Calu3 (cell line): ENCODE measurements around the gene AK5. TPM values are rescaled to one million over a fixed set of nuclear protein-coding genes. Genes with fewer than 3 reads are reported as not detected.
A peak's percentile ranks its signal among the peaks of the same experiment; 100 is the strongest.

Experiments
- BruUV-seq: library from RNA; stranded (reverse); fragments of 400-500 nt; replicated peaks from 2 replicates; lab custom pipeline; 2021; lab: Mats Ljungman, UMichigan
- CTCF ChIA-PET: fragments of 300-600 bp; sonication (Branson Sonifier 250); formaldehyde crosslinking; loops from one replicate; lab custom pipeline; 2022; ENCODE audit warnings: antibody characterized with exemption; lab: Charles Lee
- DNase-seq: peaks from one replicate; pipeline ENCODE4 v3.0.0; 2022
- H3K27ac Mint-ChIP-seq: one replicate; pipeline ENCODE4 v1.8.0; 2022; ENCODE audit warnings: mixed read lengths; ENCODE audit not compliant: unreplicated experiment
- H3K27me3 Mint-ChIP-seq: one replicate; pipeline ENCODE4 v1.8.0; 2022; ENCODE audit warnings: mixed read lengths; ENCODE audit not compliant: unreplicated experiment
- H3K36me3 Mint-ChIP-seq: one replicate; pipeline ENCODE4 v1.8.0; 2022; ENCODE audit warnings: mild to moderate bottlenecking, moderate library complexity, mixed read lengths; ENCODE audit not compliant: insufficient read depth, unreplicated experiment
- H3K4me1 Mint-ChIP-seq: one replicate; pipeline ENCODE4 v1.8.0; 2022; ENCODE audit warnings: mild to moderate bottlenecking, low read depth, mixed read lengths; ENCODE audit not compliant: unreplicated experiment
- H3K4me3 Mint-ChIP-seq: one replicate; pipeline ENCODE4 v1.8.0; 2022; ENCODE audit warnings: mild to moderate bottlenecking, low read depth, moderate library complexity, mixed read lengths; ENCODE audit not compliant: unreplicated experiment
- H3K9me3 Mint-ChIP-seq: one replicate; pipeline ENCODE4 v1.8.0; 2022; ENCODE audit warnings: low read depth, mixed read lengths; ENCODE audit not compliant: unreplicated experiment
- intact Hi-C: fragments of 100-400 bp; cut with micrococcal nuclease; formaldehyde crosslinking; loops from one replicate; pipeline ENCODE4 v1.10.0; 2022; ENCODE audit not compliant: unreplicated experiment
- total RNA-seq: library from RNA; stranded (reverse); gene quantifications from 2 replicates; pipeline ENCODE4 v1.2.3, GENCODE V29; 2022
- TF ChIP-seq, protein P1 (sequence below): fragments of 200-600 bp; IDR thresholded peaks from one replicate; pipeline ENCODE4 v1.8.0; 2022; ENCODE audit warnings: antibody characterized with exemption; ENCODE audit not compliant: unreplicated experiment

AK5 gene
- total RNA-seq, 1 experiment from 2014 or later, result not detected

DNA sequence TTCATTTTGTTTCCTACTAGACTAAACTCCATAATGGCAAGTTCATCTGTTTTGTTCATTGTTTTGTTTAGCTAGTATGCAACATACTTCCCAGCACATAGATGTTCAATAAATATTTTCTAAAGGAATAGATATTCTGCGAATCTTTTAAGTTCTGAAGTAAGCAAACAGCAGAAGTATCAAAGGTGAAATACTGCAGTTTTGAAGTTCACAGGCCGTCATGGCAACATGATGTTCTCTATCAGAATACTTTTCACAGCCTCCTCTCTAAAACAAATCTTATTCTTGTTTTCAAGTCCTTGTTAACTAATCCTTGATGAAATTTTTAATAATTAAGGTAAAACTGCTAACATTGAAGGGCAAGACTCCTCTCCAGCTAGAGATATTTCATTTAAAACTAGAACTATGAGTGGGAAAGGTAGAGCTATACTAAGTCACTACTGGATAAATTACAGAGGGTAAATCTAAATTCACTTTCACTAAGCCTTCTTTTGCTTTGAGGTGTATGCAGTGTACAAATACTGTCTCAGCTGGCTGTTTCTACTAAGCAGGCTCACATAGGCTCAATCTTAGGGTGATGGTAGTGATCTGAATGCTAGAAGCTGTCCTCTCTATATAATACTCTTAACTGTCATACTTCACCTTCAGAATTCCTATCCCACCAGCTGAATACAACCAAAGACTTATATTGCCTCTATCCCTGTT lies 303.9 kb downstream of the AK5 start:
- Mint-ChIP-seq H3K4me1 (no peaks in the 10 kb centered on the region), H3K4me3 (no peak overlapping the region), H3K27ac (no peak overlapping the region), H3K9me3 (no peaks in the 10 kb centered on the region), H3K27me3 (no peaks in the 10 kb centered on the region), H3K36me3 (peaks cover 17% of the 10 kb centered on the region)
- no peak for DNase-seq
- TF ChIP-seq, protein P1, sequence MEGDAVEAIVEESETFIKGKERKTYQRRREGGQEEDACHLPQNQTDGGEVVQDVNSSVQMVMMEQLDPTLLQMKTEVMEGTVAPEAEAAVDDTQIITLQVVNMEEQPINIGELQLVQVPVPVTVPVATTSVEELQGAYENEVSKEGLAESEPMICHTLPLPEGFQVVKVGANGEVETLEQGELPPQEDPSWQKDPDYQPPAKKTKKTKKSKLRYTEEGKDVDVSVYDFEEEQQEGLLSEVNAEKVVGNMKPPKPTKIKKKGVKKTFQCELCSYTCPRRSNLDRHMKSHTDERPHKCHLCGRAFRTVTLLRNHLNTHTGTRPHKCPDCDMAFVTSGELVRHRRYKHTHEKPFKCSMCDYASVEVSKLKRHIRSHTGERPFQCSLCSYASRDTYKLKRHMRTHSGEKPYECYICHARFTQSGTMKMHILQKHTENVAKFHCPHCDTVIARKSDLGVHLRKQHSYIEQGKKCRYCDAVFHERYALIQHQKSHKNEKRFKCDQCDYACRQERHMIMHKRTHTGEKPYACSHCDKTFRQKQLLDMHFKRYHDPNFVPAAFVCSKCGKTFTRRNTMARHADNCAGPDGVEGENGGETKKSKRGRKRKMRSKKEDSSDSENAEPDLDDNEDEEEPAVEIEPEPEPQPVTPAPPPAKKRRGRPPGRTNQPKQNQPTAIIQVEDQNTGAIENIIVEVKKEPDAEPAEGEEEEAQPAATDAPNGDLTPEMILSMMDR, result no peak
- intact Hi-C loops, result loop anchor here (10.0 kb wide), 1 partner anchor 319 kb away; no protein-coding TSS in a partner anchor
- CTCF ChIA-PET, result no interaction called here
- no TSS peak for BruUV-seq

DNA sequence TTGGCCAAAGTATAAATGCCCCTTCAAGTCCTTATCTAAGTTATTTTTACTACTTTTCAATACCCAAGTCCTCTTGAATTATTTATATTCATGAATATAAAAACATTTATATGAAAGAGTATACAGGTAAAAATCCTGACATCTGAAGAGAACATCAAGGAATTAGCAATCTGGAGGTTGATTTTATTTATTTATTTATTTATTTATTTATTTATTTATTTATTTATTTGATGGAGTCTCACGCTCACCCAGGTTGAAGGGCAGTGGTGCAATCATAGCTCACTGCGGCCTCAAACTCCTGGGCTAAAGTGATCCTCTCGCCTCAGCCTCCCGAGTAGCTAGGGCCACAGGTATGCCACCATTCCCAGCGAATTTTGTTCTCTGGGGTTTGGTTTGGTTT lies 307.4 kb downstream of the AK5 start:
- H3K27me3 Mint-ChIP-seq, result no peaks in the 10 kb centered on the region
- BruUV-seq, result no TSS peak
- H3K4me1 Mint-ChIP-seq, result no peaks in the 10 kb centered on the region
- no peak overlapping the region for H3K27ac Mint-ChIP-seq
- H3K4me3 Mint-ChIP-seq, result no peak overlapping the region
- no peaks in the 10 kb centered on the region for H3K9me3 Mint-ChIP-seq
- CTCF ChIA-PET, result no interaction called here
- TF ChIP-seq, protein P1, result no peak
- no peak for DNase-seq
- peaks cover 5% of the 10 kb centered on the region for H3K36me3 Mint-ChIP-seq
- intact Hi-C loops, result loop anchor here (10.0 kb wide), 1 partner anchor 316 kb away; no protein-coding TSS in a partner anchor

DNA sequence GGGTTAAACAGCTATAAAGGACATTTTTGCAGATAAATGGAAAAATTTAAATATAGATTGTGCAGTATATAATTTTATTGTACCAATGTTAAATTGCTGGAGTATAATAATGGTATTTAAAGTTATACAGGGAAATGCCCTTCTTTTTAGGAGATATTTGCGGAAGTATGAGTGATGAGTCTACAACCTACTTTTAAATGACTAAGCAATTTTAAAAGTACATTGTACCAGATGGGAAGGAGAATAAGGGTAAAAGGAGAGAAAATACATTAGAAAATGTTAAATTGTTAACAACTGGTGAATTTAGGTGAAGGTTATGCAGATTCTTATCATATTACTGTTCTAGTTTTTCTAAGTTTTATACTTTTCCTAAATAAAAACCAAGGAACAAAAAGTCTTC lies 308.8 kb downstream of the AK5 start:
- intact Hi-C loops, result no loop called here
- H3K9me3 Mint-ChIP-seq, result no peaks in the 10 kb centered on the region
- no peaks in the 10 kb centered on the region for H3K27me3 Mint-ChIP-seq
- CTCF ChIA-PET, result interaction anchor here (2.1 kb wide), 1 partner anchor 15 kb away, joined by 5 read pairs; no protein-coding TSS in a partner anchor
- DNase-seq, result no peak
- no TSS peak for BruUV-seq
- H3K4me3 Mint-ChIP-seq, result no peak overlapping the region
- H3K36me3 Mint-ChIP-seq, result peaks cover 5% of the 10 kb centered on the region
- H3K4me1 Mint-ChIP-seq, result no peaks in the 10 kb centered on the region
- TF ChIP-seq, protein P1, result no peak
- H3K27ac Mint-ChIP-seq, result peak overlapping the region; percentile 2

DNA sequence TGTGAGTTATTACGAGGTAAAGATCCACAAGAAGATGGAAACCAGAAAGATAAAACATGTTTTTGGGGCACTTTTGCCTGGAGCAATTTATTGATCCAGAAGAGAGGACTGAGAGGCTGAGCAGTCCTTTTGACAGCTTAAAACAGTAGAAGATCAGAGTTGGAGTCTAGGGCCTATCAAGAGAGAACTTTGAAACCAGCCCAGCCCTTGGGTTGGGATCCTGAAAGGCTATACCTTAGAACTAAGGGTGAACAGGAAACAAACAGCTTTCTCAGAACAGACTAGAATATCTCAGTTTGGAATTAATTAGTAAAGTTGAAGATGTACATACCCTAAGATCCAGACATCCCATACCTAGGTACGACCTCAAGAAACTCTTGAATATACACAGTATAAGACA lies 311.1 kb downstream of the AK5 start:
- no TSS peak for BruUV-seq
- Mint-ChIP-seq H3K27ac (no peak overlapping the region), H3K4me3 (no peak overlapping the region), H3K27me3 (no peaks in the 10 kb centered on the region), H3K4me1 (no peaks in the 10 kb centered on the region), H3K9me3 (no peaks in the 10 kb centered on the region), H3K36me3 (peaks cover 5% of the 10 kb centered on the region)
- intact Hi-C loops, result no loop called here
- TF ChIP-seq, protein P1, result no peak
- DNase-seq, result no peak
- CTCF ChIA-PET, result no interaction called here
